DMS 273 (cell line): ENCODE data around the gene HIPK2.

Source experiments
- DNase-seq: peaks from one replicate; lab custom pipeline; 2025; ENCODE audit not compliant: unreplicated experiment; lab: John Stamatoyannopoulos, UW

HIPK2 gene

GRCh38 chr7:139753081-139753692 lies 24.6 kb downstream of the HIPK2 start:
- peak; percentile 29 for DNase-seq

DNA sequence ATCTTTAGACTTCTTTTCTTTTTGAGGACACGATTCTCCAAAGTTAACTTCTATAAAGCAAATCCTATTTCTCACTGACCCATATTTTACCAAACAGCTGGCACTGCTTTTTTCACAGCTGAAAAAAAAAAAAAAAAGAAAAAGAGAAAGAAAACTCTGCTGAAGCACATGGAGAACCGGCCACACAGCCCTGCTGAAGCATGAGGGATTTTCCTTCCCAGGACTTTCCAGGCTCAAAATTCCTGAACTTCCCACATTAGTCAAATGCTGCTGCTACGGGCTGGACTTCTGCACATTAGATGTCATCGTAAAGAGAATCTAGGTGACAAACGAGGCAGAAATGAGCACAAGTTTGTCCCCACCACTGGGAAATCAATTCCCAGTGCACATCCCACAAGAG lies 25.2 kb downstream of the HIPK2 start:
- DNase-seq, result no peak

GRCh38 chr7:139752148-139752547 lies 25.6 kb downstream of the HIPK2 start:
- DNase-seq, result no peak

GRCh38 chr7:139750459-139751095 lies 27.2 kb downstream of the HIPK2 start:
- DNase-seq, result no peak

GRCh38 chr7:139749545-139749944 lies 28.3 kb downstream of the HIPK2 start:
- DNase-seq, result no peak

- DNase-seq, result no peak
Observed at GRCh38 chr7:139748941-139749340, 28.9 kb downstream of the HIPK2 start.

DNA sequence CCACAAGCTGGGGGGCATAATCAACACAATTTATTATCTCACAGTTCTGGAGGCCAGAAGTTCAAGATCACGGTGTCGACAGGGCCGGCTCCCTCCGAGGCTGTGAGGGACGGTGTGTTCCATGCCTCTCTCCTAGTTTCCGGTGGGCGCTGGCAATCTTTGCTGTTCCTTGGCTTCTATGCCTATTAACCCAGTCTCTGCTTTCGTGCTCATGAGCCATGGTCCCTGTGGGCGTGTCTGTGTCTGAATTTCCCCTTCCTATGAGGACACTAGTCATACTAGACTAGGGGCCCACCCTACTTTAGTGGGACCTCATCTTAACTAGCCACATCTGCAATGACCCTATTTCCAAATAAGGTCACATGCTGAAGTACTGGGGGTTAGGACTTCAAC lies 29.4 kb downstream of the HIPK2 start:
- no peak for DNase-seq

GRCh38 chr7:139747662-139748372 lies 30.0 kb downstream of the HIPK2 start:
- no peak for DNase-seq

- DNase-seq, result no peak
Observed at GRCh38 chr7:139746652-139747051, 31.1 kb downstream of the HIPK2 start.

GRCh38 chr7:139745678-139746143 lies 32.1 kb downstream of the HIPK2 start:
- DNase-seq, result peak; percentile 90

DNA sequence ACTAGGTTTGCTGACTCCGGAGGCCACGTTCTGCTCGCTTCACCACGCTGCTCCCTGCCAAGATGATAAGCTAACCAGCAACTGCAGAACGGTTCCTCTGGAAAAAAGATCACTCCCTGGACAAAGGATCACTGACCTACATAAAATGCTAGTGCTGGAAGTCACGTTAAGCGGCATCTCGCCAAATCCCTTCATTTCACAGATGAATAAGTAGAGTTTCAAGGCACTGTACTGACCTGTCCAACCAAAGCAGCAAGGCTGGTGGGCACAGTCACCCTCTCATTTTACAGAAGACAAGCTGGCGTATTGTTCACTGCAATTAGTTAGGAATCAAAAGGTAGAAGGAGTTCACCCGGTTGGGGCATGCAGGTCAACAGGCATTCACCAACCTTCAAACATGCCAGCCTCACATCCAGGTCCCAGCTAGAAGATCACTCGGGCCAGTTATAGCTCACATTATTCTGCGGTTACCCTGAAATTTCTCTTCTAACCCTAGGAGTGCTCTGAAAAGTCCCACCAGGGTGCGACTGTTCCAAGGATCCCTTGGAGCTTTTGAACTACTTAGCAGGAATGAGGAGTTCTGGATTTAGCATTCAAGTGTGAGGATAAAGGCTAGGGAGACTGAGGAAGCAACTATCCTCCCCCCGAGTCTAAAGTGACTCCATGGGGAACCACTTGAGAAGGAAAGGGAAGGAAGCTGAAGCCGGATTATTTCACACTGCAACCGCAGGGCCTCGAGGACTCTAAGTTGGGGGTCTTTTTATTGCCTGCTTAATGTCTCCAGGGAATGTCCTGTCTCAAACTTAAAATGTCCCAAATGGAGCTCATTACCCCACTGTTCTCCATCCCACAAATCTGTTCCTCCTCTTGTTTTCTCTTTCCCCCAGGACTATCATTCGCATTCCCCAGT lies 32.8 kb downstream of the HIPK2 start:
- peak; percentile 52 for DNase-seq

- no peak for DNase-seq
Observed at GRCh38 chr7:139743967-139744767, 33.6 kb downstream of the HIPK2 start.

GRCh38 chr7:139743267-139743966 lies 34.4 kb downstream of the HIPK2 start:
- no peak for DNase-seq

DNA sequence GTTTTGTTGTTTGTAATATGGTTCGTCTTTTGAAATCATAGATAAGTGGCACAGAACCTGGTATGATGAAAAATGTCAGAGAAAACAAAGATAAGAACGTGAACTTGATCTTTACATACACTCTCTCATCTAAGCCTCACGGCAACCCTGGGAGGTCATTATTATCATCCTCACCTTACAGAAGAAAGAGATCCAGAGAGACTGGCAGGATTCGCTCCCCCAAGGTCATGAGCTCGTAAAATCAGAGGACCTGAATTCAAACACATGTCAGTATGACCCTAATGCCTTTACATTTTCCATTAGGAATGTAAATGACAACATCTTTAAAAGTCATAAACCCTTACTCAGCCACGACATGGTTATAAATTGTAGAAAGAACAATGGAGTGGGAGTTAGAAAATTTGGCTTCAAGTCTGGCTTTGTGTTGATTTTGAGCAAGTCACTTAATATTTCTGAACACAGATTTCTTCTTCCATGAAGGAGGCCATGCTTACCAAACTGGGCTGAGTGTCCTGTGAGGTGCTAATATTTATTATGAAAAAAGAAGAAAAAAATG lies 35.9 kb downstream of the HIPK2 start:
- no peak for DNase-seq

DNA sequence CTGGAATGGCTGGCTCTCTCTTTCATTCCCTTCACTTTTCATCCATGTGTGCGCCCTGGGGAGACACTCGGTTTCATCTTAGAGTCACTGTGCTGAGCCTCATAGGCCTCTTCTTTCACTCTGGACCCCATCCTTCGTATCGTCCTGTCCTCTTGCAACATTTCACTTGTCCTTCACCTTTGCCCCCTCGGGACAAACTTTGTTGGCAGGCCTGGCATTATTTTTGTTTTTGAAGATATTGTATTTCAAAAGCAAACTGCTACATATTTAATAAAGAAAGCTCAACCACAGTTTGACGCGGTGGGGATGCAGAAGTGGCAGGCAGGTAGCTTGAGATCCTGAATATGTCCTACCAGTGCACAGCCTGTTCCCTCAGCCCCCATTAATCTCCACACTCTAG lies 36.6 kb downstream of the HIPK2 start:
- no peak for DNase-seq

DNA sequence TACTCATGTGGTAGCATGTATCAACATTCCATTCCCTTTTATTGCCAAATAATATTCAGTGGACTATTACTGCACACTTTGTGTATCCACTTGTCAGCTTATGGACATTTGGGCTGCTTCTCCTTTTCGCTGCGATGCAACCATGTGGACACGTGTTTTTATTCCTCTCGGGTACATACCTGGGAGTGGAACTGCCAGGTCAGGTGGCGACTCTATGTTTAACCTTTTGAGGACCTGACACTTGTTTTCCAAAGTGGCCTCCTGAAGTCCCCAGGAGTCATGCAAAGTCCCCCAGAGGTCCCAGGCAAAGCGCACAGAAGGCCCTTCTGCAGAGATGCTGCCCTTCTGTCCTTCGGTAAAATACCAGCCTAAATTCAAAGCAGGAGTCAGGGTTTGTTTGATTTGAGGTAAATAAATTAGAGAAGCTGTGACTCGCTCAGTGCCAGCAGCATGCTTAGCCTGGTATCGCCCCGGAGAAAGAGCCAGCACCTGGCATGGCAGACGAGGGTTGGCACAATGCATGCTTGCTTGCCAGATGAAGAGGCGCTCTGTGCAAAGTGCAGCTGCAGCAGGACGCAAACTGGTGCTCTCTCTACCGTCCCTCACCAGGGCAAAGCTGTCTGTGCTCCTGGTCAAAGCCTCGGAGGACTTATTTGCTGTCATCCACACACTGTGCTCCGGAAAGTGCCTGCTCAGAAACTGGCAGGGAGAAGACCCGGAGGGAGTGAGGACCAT lies 37.8 kb downstream of the HIPK2 start:
- DNase-seq, result peak; percentile 73

GRCh38 chr7:139738772-139739171 lies 39.0 kb downstream of the HIPK2 start:
- DNase-seq, result no peak

GRCh38 chr7:139738101-139738489 lies 39.7 kb downstream of the HIPK2 start:
- DNase-seq, result no peak
